Stimulated activated CD8-positive, alpha-beta memory T cell treated with anti-CD3 and anti-CD28 coated beads, Interleukin-4, amount 100 ng/mL, for 1 hour (primary cell): ENCODE measurements around the gene RAPGEF5.

Source experiments
- DNase-seq, 2 donors: peaks; one replicate each; pipeline ENCODE4 v3.0.0-alpha.2; 2020; ENCODE audit warnings: low read depth in 2 of 2, low spot score in 1 of 2

The RAPGEF5 gene

DNA sequence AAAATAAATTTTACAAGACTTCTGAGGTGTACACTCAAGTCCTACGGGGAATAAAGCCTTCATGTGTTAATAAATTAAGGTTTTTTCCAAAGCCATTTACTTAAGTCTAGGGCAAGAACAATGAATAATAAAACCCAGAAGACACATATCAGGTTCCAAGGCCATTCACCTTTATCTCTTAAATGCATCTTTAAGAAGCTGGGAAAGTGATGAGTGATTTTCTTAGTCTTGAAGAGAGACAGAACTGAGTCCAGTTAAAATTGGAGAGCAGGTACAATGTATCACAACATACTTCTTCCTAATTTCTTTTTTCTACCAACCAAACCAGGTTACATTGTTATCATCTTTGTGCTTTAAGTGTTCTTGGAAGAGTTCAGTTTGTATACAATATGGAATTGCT is 189.5 kb downstream of the RAPGEF5 start:
- no peak for DNase-seq

DNA sequence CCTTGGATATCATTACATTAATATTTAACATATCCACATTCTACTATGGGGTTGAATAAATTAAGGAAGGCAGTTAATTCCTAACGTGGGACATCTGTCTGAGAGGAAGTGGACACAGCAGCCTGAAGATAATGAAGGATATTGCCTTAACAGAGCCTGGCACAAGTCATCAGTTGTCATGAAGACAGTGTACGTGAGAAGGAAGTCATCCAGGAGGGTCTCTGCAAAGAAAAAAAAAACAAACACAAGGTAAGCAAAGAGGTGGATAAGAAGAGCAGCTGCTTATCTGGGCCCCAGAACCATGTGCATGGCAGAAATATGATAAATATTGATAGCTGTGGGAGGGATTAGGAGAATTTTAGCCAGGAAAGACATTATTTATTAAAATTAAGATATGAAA is 190.0 kb downstream of the RAPGEF5 start:
- DNase-seq = no peak

DNA sequence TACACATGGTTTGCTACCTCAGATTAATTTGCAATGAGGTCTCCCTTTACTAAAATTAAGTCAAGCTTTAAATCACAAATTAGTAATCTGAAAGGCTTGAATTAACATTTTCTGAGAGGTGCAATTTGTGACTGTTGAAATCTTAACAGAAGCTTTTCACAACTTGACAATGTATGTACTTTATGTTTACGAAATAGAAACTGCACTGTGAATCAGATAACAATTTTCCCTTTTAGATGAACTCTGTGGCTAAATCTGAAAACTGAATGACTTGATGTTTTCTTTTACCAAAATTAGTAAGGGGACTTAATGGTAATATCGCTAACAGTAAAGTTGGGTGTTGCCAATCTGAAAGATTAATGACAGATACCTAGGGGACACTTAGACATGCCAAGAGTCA is 197.6 kb downstream of the RAPGEF5 start:
- DNase-seq = no peak

DNA sequence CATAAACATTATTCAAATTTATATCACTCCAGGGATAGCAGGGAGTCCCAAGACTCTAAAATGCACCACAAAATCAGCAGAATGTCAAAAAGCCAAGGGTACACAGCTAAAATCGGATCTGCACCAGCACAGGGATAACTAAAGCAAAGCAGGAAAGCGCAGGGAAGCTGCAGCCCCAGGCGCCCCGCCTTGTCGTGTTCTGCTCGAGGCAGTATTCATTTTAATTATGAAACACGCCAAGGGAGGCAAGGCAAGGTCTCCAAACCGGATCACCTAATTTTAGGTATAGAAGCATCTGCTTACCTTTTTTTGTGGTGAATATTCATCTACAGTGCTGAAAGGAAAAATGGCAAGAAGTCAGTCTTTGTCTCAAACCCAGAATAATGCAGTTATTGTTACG is 199.4 kb downstream of the RAPGEF5 start:
- DNase-seq = no peak

DNA sequence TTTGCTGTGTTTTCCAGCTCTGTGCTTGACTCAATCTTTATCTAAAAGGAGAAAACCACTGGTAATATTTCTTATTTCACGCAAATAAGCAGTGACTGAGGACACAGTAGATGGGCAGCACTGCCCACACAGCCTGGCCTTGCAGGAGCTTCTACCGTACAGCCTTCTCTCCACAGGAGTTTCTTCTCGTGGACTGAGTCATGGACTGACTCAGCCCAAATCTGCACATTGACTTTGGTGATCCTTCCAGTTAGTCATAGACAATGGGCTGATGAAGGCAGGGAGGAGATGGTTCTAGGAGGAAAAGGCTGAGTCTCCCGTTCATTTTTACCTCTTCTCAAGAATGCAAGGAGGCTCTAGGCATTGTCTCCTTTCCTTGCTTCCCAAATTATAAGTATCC is 200.7 kb downstream of the RAPGEF5 start:
- no peak for DNase-seq

DNA sequence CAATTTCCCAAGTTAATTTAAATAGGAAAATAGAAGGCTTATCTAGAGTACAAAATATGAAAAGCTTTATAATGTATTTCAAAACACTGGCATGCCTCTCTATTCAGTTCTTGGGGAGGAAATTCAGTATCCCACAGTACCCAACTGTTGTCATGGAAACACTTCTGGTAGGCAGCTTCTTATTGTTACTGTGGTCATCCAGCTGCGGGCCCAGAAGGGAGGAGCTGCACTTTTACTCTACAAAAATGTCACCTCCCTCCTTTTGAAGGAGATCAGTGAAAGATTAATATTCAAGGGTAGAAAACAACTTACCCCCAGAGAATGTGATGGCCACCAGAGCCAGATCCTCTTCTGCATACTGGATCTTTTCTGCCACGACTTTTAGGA is 202.8 kb downstream of the RAPGEF5 start:
- no peak for DNase-seq

DNA sequence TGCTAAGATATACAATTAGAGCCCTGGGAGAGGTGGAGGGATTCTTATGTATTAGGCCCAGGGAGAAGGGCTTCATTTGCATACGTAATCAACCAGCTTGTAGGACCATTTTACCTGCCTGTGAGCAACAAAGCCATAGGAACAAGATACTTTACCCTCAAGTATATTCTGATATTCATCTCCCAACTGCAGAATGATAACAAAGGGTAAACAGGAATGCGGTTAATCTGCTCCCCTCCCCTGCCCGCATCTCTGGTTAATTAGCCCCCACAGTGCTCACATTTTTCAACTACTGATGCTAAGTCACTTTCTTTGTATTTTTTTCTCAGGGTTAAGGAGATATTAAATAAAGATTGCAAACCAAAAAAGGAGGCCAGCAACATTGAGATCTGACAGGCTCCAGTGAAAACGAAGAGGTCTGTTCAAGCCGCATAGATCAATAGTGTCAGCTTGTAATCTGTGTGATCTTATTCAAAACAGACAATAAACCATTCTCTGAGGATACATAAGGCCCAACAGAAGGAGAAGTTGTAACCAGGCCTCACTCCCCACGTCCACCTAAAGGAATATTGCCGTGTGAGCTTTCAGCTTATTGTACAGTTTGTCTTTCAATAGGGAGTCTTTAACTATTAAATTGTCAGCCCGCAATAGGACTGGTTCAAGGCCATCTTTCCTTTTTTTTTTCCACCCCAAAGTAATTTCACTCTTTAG is 203.4 kb downstream of the RAPGEF5 start:
- DNase-seq = no peak

DNA sequence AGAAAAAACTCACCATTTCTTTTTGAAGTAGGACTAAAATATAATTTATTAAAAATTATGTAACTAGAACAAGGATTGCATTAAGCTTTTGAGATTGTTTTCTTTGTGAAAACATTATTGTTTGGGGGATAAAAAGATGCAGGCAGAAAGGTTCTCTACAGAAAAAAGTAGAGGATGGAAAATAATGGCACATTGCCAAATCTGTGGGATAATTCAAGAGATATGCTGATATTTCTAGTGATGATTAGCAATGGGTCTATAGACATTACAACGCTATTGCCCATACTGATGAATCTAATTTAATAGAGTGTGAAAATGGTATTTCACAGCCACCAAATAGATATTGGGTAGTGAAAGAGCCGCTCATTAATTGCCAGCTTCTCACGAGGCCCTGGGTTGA is 204.3 kb downstream of the RAPGEF5 start:
- DNase-seq = no peak

DNA sequence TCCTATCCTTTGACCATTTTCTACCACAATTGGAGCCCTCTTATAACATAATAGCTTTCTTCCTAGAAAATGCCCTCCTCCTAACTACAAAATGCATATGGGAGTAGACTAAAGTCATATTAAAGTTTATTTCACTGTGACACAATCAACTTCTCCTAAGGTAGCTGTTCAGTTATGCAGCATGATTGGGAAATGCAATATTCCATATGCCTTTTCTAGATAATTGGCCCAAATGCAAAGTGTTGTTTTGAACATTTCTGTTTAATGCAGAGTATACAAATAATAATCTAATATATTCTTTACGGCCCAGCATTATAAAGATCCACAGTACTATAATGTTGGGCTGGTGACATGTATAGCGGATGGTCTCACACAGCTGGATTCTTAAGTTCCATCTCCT is 205.1 kb downstream of the RAPGEF5 start:
- no peak for DNase-seq

DNA sequence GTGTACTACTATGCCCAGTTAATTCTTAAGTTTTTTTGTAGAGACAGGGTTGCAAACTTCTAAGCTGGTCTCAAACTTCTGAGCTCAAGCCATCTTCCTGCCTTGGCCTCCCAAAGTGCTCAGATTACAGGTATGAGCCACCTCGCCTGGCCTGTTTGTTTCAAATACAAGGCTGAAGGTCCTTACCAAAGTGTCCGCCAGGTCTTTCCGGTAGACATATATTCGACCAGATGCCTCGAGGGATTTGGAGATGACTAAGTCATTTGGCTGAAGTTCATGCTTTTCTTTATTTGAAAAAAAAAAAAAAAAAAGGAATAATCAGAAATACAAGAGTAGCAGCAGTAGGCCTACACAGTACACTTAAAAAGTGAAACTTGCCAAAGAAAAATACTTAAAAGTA is 206.7 kb downstream of the RAPGEF5 start:
- no peak for DNase-seq

DNA sequence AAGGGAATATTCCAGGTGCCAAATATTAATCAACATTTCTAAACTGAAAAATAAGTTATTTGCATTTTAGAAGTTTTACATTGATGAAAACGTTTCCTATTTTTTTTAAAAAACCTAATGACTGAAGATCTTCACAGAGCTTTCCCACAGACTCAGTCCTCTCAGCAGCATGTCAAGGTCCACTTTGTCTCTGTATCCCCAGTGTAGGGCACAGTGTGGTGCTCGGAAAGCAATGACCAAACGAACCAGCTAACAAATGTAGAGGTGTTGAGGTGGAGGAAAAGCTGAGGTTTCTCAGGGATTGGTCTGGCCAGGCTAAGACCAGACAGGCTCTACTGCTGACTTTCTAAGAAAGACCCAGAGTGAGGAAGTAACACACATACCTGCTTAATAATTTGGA is 209.1 kb downstream of the RAPGEF5 start:
- no peak for DNase-seq

DNA sequence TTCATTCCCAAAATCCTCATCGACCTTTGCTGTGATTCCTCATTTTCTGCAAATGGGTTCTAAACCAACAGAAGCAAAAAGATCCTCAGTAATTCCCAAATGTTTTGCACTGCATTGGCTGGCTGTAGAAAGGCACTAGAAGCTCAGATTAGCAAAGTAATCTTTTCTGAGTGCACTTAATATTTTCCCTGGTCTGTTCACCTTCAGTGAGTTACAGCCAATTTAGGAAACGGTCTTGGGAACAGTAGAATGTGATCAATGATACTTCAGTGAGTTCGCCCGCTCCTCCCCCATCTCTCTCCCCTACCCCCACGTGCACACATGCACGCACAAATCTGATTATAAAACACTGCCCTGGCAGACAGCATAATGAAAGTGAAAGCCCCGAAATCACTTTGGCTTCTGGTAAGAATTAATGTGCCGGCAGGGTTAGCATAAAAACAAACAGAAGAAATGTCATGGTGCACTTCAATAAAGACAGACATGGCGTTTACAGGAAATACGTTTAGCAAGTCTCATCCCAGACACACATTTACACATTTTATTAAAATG is 209.9 kb downstream of the RAPGEF5 start:
- DNase-seq = no peak

DNA sequence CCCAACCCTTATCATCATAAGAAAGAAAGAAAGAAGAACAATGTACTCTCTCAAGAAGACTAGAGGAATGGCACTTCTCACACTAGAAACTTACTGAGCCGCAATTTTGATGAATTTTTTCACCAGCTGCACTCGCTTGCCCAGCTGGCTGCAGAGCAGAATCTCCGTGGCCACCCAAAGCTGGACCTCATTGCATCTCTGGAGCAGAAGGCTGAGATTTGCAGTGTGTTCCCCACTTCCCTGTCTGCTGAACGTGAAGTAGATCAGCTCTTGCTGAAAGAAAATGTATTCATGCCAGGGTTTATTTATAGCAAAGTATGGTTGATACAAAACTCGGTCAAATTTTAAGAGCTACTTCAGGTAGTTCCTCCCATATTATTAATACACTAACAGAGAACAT is 212.0 kb downstream of the RAPGEF5 start:
- no peak for DNase-seq

DNA sequence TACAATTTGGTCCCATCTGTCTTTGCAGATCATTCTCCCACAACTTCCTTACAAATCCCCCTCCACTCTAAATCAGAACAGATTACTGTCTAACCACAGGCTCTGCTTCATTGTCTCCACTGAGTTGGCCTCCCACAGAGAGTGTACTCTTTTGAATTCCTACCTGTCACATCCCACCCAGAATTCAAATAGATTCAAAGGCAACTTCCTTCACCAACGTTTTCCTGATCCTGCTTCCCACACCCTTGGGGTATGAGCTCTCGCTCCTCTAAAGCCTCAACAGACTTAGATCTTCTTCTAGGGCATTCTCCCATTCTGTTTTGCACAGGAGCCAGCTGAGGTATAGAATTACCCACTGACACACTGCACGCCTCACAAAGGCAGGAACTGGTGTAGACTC is 213.5 kb downstream of the RAPGEF5 start:
- no peak for DNase-seq

DNA sequence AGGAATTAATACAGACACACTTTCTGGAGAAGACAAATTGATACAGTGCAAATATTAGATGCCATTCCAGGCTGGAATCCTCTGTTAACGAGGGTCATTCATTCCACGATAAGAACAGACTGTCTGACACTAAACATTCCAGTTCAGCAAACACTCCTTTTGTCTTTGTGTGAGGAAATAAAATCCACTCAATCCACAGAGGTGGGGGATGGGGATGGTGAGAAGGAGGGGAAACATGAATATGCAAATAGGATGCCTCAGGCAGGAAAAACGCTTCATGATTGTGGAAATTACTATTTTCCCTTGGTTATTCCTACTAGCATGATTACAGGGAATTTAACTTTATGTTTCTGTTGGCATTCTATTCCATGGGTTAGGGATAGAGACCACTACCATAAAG is 214.4 kb downstream of the RAPGEF5 start:
- no peak for DNase-seq

DNA sequence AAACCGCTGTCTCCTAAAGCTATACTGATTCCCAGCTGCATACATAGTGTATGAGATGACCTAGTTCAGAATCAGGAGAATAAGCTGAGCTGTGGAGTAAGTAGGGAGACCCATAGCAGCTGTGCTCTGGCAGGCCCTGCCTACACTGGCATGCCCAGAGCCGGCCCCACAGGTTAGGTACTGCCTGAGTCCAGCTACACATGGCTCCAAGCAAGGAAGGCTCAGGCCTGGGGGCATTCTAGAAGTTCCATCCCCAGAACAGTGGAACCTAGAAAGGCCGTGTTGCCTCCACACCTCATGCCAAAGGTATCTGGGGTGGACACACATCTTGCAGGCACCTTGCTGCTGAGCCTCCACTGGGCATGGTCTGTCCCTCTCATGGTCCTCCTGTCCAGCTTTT is 215.6 kb downstream of the RAPGEF5 start:
- DNase-seq = no peak

DNA sequence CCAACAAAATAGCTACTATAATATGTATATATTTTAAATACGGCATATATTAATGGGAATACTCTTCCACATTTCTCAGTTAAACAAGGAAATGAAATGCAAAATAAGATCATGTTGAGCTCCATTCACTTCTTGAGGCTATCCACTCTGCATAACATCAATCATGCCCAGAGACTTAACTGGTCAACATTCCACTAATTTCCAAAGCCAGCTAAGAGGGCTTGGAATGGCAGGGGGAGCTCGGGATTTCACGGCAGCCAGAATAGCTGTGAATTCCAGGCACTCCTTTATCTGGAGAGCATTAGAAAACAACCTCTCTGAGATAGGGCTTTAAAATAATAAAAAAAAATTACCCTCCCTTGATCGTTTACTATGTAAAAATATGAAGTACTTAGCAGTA is 216.4 kb downstream of the RAPGEF5 start:
- DNase-seq = no peak

DNA sequence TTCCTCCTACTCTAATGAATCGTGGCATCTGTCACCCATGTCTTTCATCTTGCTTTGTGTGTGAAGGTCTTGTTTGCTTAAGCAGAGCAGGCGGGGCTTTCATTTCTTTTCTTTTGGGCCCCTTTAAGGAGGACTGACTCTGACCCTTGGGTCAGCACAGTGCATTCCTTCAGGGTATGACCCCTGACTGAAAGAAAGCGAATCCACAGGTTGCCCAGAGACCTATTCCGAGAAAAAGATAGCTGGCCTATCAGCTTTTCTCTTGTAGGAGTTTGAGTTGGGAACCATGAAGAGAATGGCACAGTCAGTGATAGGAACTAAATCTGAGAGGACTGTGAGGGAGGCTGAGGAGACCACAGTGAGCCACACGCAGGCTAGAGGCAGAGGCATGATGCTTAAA is 218.1 kb downstream of the RAPGEF5 start:
- DNase-seq = no peak

DNA sequence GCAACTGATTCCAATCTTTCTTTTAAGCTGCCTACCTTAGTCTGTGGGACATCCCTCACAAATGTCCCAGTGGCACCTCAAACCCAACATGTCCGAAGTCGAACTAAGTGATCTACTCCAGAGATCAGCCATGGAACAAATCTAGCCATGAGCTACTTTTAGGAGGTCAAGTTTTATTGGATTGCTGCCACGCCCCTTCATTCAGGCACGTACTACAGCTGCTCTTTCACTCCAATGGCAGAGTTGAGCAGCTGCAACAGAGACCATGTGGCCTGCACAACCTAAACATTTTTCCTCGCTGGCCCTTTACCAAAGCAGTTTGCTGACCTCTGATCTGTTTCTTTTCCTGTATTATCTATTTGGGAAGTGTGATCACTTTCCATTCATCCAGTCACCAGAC is 218.8 kb downstream of the RAPGEF5 start:
- no peak for DNase-seq

DNA sequence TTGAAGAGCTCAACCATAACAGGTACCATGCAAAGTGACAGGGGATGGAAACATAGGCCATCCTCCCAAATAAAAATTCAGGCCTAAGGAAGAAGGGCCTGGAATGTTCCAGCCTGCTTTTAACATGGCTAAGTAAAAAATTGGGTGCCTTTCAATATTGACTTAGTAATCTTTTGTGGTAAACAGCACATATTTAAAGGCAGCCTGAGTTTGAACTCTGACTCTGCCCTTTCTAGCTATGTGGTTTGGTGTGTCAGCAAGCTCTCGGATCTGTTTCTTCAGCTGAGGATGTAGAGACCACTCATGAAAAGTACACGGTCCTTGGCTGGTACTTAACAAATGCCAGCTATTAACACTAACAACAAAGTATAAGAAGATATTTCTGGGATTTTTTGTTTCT is 219.5 kb downstream of the RAPGEF5 start:
- DNase-seq = no peak

DNA sequence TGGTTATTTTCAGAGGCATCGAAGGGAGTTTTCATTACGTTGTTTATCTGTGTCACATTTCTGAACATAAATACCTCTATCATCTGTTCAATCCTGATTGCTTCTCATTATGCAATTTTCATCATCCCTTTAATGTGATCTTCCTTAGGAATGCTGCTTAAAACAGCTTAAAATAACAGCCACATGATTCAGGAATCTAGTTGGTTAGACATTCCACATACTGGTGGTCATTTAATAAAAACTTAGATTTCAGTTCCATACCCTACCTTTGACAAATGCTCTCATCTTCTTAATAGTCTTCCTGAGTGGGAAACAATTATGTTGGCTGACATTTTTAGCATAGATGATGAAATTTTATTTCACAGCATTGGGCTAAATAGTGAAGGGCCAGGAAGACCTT is 219.9 kb downstream of the RAPGEF5 start:
- DNase-seq = no peak

DNA sequence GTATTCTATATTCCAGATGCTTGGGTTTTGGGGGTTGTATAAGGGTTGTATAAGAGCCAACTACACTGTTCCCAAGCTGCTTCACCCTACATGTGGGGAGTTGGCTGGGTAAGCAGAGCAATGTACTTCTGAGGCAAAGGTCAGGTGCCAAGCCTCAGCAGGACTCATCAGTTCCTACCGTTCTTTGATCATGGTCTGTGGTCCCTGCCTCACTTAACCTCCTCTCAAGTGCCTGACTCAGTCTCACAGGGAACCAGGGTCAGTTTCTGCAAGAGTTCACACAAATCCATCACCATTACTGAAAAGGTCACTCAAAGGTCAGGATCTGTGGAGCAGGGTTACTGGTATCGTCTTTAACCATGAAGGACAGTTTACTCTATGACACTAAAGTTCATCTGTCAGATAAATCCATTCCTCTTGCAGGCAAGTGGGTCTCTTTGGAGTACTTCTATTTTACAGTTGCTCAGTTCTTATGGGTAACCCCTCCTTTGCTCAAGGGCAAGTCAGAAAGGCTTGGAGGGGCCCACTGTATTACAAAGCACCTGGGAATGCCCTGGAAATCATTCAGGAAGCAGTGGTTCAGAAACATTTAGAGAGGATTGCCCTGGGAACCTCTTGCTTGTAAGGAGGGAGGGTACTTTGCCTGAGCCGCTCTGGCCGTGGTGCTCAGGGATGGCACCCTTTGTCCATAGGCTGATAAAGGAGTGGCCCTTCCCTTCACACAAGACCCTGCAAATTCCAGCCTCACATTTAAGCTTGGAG is 227.0 kb downstream of the RAPGEF5 start:
- no peak for DNase-seq

DNA sequence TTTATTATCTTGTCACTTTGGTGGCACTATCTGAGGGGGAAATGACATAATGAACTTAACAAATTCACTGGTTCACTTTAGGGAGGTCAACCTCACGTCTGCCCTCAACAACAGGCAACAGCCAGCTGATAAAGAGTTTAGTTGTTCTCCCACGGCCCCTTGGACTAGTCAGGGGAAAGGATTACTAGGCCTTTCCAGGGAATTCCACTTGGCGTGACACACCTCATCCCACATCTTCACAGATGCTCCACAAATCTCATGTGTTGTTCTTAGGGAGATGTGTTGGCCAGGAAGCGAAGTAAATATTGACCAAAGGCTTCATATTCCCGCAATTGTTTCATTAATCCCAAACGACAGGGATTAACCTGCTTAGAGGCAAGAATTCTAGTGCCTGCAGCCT is 227.8 kb downstream of the RAPGEF5 start:
- DNase-seq = no peak
